Measurements from ENCODE around the gene TBCEL.

DNA sequence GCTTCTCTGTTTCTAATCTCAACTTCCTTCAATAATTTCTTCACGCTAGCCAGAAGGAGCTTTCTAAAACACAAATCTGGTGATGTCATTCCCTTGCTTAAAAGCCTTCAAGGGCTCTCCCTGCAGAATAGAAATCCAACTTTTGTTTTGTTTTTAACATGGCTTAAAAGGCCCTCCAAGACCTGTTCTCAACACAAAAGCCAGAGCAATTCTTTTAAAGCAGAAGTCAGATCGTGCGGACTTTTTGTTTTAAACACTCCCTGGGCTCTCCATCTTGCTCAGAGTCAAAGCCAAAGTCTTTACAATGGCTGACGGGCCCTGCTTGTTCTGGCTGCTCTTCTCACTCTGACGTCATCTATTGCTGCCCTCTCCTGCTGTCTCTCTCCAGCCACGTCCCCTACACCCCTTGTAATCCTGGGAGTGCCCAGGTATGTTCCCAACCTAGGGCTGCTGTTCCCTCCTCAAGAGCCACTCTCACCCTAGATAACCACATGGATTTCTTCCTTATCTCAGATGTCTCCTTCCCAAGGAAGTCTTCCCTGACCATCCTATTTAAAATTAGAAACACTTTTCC is 99.7 kb downstream of the TBCEL start:
- TF ChIP-seq POLR2AphosphoS5 (IDR thresholded peaks at IDR 0.05): no peak
- TF ChIP-seq, protein P1, sequence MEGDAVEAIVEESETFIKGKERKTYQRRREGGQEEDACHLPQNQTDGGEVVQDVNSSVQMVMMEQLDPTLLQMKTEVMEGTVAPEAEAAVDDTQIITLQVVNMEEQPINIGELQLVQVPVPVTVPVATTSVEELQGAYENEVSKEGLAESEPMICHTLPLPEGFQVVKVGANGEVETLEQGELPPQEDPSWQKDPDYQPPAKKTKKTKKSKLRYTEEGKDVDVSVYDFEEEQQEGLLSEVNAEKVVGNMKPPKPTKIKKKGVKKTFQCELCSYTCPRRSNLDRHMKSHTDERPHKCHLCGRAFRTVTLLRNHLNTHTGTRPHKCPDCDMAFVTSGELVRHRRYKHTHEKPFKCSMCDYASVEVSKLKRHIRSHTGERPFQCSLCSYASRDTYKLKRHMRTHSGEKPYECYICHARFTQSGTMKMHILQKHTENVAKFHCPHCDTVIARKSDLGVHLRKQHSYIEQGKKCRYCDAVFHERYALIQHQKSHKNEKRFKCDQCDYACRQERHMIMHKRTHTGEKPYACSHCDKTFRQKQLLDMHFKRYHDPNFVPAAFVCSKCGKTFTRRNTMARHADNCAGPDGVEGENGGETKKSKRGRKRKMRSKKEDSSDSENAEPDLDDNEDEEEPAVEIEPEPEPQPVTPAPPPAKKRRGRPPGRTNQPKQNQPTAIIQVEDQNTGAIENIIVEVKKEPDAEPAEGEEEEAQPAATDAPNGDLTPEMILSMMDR (IDR thresholded peaks at IDR 0.05): no peak
